ENCODE data around the gene TMEM134. TPM values are rescaled to one million over a fixed set of nuclear protein-coding genes. Genes with fewer than 3 reads are reported as not detected.
A peak's percentile ranks its signal among the peaks of the same experiment; 100 is the strongest.

Gene TMEM134
- total and polyA plus RNA-seq, 10 of the 15 experiments (the other 5 are each of a cell fraction or from before 2014, with no cell fraction given): 1.6 to 93.8 (median 27.8) TPM

DNA sequence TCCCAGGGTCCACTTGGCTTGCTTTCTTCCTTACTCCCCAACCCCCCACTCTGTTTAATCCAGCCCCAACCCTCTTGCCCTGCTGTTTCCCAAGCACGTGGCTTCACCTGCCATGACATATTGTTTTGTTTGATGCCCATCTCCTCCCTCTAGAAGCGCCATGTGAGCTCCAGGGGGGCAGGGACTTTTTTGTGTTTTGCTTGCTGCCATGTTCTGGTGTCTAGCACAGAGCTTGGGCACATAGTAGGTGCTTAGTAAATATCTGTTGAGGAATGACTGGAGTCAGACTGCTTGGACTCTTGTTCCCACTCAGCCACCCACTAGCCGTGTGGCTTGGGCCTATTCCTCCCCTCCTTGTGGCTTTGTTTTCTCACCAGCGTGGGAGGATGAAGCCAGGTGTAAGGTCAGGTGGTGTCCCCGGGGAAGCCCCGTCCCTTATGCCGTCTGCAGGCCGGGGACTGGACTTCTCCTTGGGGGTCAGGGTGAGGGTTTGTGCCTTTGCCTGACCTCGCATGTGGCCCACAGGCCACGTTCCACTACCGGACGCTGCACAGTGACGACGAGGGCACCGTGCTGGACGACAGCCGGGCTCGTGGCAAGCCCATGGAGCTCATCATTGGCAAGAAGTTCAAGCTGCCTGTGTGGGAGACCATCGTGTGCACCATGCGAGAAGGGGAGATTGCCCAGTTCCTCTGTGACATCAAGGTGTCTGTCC is 17.6 kb upstream of the TMEM134 start (continued):
- TF ChIP-seq BMI1 (IDR thresholded peaks at IDR 0.05; ENCODE audit: borderline replicate concordance) (no peak; the same call in 1 of the 2 replicates), GABPA (IDR thresholded peaks at IDR 0.05; ENCODE audit: low read depth) (no peak), RBBP5 (conservative IDR thresholded peaks at IDR 0.05) (no peak), HCFC1 (IDR thresholded peaks at IDR 0.05; ENCODE audit: low read length) (no peak), NR2C2 (IDR thresholded peaks at IDR 0.05; ENCODE audit: borderline replicate concordance, control insufficient read depth, insufficient read length, low read depth) (no peak), CREB1 (IDR thresholded peaks at IDR 0.05; ENCODE audit: low read depth) (no peak), CBX3 (IDR thresholded peaks at IDR 0.05; ENCODE audit: borderline replicate concordance, low read depth) (no peak), STAT1 (conservative IDR thresholded peaks at IDR 0.05) (no peak), MEF2B (IDR thresholded peaks at IDR 0.05; ENCODE audit: partially characterized antibody, poor library complexity, severe bottlenecking) (peak; percentile 89), TCF12 (IDR thresholded peaks at IDR 0.05; ENCODE audit: low read depth, low read length) (peak; percentile 98), JUNB (IDR thresholded peaks at IDR 0.05) (peak; percentile 73), ZNF274 (IDR thresholded peaks at IDR 0.05; ENCODE audit: insufficient read depth, insufficient read length) (no peak), ATF7 (IDR thresholded peaks at IDR 0.05; ENCODE audit: low read depth) (peak; percentile 88), ZNF24 (IDR thresholded peaks at IDR 0.05) (0 out of 2 replicates have a peak, but pooled peaks have one; percentile 37), ZSCAN29 (IDR thresholded peaks at IDR 0.05) (peak; percentile 7; the same call in 1 of the 2 replicates), SMAD1 (IDR thresholded peaks at IDR 0.05; ENCODE audit: low read depth, partially characterized antibody) (peak; percentile 18), TBL1XR1 (IDR thresholded peaks at IDR 0.05; ENCODE audit: low read depth, low read length) (peak; percentile 90; the same call in 1 of the 2 replicates), POLR2AphosphoS2 (IDR thresholded peaks at IDR 0.05; ENCODE audit: low read depth, low read length) (peak; percentile 51; the same call in 1 of the 2 replicates)
- TF ChIP-seq, protein P1, sequence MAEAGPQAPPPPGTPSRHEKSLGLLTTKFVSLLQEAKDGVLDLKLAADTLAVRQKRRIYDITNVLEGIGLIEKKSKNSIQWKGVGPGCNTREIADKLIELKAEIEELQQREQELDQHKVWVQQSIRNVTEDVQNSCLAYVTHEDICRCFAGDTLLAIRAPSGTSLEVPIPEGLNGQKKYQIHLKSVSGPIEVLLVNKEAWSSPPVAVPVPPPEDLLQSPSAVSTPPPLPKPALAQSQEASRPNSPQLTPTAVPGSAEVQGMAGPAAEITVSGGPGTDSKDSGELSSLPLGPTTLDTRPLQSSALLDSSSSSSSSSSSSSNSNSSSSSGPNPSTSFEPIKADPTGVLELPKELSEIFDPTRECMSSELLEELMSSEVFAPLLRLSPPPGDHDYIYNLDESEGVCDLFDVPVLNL (IDR thresholded peaks at IDR 0.05; ENCODE audit: low read depth, low read length): no peak
- TF ChIP-seq, protein P2, sequence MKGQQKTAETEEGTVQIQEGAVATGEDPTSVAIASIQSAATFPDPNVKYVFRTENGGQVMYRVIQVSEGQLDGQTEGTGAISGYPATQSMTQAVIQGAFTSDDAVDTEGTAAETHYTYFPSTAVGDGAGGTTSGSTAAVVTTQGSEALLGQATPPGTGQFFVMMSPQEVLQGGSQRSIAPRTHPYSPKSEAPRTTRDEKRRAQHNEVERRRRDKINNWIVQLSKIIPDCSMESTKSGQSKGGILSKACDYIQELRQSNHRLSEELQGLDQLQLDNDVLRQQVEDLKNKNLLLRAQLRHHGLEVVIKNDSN (IDR thresholded peaks at IDR 0.05; ENCODE audit: borderline replicate concordance, extremely low read length, insufficient read depth, low read depth, low read length): peak; percentile 82
- TF ChIP-seq, protein P3, sequence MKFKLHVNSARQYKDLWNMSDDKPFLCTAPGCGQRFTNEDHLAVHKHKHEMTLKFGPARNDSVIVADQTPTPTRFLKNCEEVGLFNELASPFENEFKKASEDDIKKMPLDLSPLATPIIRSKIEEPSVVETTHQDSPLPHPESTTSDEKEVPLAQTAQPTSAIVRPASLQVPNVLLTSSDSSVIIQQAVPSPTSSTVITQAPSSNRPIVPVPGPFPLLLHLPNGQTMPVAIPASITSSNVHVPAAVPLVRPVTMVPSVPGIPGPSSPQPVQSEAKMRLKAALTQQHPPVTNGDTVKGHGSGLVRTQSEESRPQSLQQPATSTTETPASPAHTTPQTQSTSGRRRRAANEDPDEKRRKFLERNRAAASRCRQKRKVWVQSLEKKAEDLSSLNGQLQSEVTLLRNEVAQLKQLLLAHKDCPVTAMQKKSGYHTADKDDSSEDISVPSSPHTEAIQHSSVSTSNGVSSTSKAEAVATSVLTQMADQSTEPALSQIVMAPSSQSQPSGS (IDR thresholded peaks at IDR 0.05; ENCODE audit: low read length): no peak
- TF ChIP-seq, protein P4, sequence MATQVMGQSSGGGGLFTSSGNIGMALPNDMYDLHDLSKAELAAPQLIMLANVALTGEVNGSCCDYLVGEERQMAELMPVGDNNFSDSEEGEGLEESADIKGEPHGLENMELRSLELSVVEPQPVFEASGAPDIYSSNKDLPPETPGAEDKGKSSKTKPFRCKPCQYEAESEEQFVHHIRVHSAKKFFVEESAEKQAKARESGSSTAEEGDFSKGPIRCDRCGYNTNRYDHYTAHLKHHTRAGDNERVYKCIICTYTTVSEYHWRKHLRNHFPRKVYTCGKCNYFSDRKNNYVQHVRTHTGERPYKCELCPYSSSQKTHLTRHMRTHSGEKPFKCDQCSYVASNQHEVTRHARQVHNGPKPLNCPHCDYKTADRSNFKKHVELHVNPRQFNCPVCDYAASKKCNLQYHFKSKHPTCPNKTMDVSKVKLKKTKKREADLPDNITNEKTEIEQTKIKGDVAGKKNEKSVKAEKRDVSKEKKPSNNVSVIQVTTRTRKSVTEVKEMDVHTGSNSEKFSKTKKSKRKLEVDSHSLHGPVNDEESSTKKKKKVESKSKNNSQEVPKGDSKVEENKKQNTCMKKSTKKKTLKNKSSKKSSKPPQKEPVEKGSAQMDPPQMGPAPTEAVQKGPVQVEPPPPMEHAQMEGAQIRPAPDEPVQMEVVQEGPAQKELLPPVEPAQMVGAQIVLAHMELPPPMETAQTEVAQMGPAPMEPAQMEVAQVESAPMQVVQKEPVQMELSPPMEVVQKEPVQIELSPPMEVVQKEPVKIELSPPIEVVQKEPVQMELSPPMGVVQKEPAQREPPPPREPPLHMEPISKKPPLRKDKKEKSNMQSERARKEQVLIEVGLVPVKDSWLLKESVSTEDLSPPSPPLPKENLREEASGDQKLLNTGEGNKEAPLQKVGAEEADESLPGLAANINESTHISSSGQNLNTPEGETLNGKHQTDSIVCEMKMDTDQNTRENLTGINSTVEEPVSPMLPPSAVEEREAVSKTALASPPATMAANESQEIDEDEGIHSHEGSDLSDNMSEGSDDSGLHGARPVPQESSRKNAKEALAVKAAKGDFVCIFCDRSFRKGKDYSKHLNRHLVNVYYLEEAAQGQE (IDR thresholded peaks at IDR 0.05; ENCODE audit: low read depth, low read length): no peak

Measured in GM12878 (cell line).